PC-3 (cell line): ENCODE data around the gene TEX264. TPM values are rescaled to one million over a fixed set of nuclear protein-coding genes. Genes with fewer than 3 reads are reported as not detected.

Source experiments
- ATAC-seq: fragments of 200-7000 bp; cut with Tn5 transposase; 2 replicates; pipeline ENCODE4 v1.9.1; 2020; ENCODE audit warnings: mild to moderate bottlenecking, moderate library complexity
- BruUV-seq: library from RNA; stranded (reverse); fragments of 400-500 nt; replicated peaks from 2 replicates; lab custom pipeline; 2021; lab: Mats Ljungman, UMichigan
- CTCF ChIA-PET: fragments of 300-600 bp; sonication (Branson Sonifier 250); formaldehyde crosslinking; loops from one replicate; lab custom pipeline; 2022; ENCODE audit warnings: antibody characterized with exemption; lab: Charles Lee
- POLR2A ChIA-PET: fragments of 300-600 bp; sonication (Branson Sonifier 250); formaldehyde crosslinking; loops from one replicate; lab custom pipeline; 2022; ENCODE audit warnings: antibody characterized with exemption; ENCODE audit not compliant: unreplicated experiment; lab: Charles Lee
- DNase-seq: peaks from one replicate; pipeline ENCODE4 v3.0.0-alpha.2; 2015
- H2AFZ ChIP-seq: fragments of 300-600 bp; sonication (generic); 2 replicates; pipeline ENCODE4 v1.6.0; 2016; ENCODE audit warnings: antibody characterized with exemption, low read length
- H3F3A ChIP-seq: fragments of 300-600 bp; sonication (generic); one replicate; pipeline ENCODE4 v1.6.0; 2017; ENCODE audit warnings: antibody characterized with exemption, low read length, control low read depth, mild to moderate bottlenecking; ENCODE audit not compliant: unreplicated experiment
- H3K27ac ChIP-seq: fragments of 300-600 bp; sonication (generic); 2 replicates; pipeline ENCODE4 v1.5.1; 2016; ENCODE audit warnings: mild to moderate bottlenecking, low read length
- H3K27me3 ChIP-seq: fragments of 300-600 bp; sonication (generic); 2 replicates; pipeline ENCODE4 v1.6.1; 2016; ENCODE audit warnings: low read length, mixed read lengths
- H3K36me3 ChIP-seq: fragments of 300-600 bp; sonication (generic); 2 replicates; pipeline ENCODE4 v1.6.1; 2016; ENCODE audit warnings: low read depth, mixed run types, low read length, mixed read lengths
- H3K4me1 ChIP-seq: fragments of 300-600 bp; sonication (generic); 2 replicates; pipeline ENCODE4 v1.5.1; 2016; ENCODE audit warnings: low read length; ENCODE audit not compliant: insufficient read depth
- H3K4me2 ChIP-seq: fragments of 300-600 bp; sonication (generic); 2 replicates; pipeline ENCODE4 v1.6.0; 2016; ENCODE audit warnings: low read length
- H3K4me3 ChIP-seq: fragments of 300-600 bp; sonication (generic); 2 replicates; pipeline ENCODE4 v1.5.1; 2016; ENCODE audit warnings: mild to moderate bottlenecking, low read length, mixed read lengths
- H3K79me2 ChIP-seq: fragments of 300-600 bp; sonication (generic); 2 replicates; pipeline ENCODE4 v1.6.1; 2017; ENCODE audit warnings: low read length, mixed read lengths
- H3K9ac ChIP-seq: fragments of 300-600 bp; sonication (generic); 2 replicates; pipeline ENCODE4 v1.6.0; 2016; ENCODE audit warnings: mild to moderate bottlenecking, low read length
- H3K9me2 ChIP-seq: fragments of 300-600 bp; sonication (generic); replicated peaks from 2 replicates; pipeline ENCODE4 v1.6.1; 2016; ENCODE audit warnings: mixed run types, low read length, mixed read lengths
- H3K9me3 ChIP-seq: fragments of 300-600 bp; sonication (generic); 2 replicates; pipeline ENCODE4 v1.6.1; 2016; ENCODE audit warnings: low read length, mixed read lengths
- H4K20me1 ChIP-seq: fragments of 300-600 bp; sonication (generic); 2 replicates; pipeline ENCODE4 v1.6.1; 2016; ENCODE audit warnings: low read length, mixed read lengths
- EZH2 ChIP-seq: fragments of 300-600 bp; sonication (generic); IDR thresholded peaks from one replicate; pipeline ENCODE4 v1.6.1; 2017; ENCODE audit warnings: antibody characterized with exemption, mild to moderate bottlenecking, low read length; ENCODE audit not compliant: unreplicated experiment
- EZH2phosphoT487 ChIP-seq: fragments of 300-600 bp; sonication (generic); IDR thresholded peaks from 2 replicates; pipeline ENCODE4 v1.6.1; 2018; ENCODE audit warnings: mild to moderate bottlenecking, antibody characterized with exemption, low read length, borderline replicate concordance
- intact Hi-C: fragments of 100-400 bp; cut with micrococcal nuclease; formaldehyde crosslinking; loops from 2 replicates; pipeline ENCODE4 v1.9.0; 2023
- total RNA-seq: library from RNA; depleted of rRNA; stranded (reverse); fragments of >200 nt; gene quantifications from 2 replicates; pipeline ENCODE4 v1.2.3, GENCODE V29; 2014
- TF ChIP-seq, protein P1 (sequence below): fragments of 300-600 bp; sonication (generic); conservative IDR thresholded peaks from 2 replicates; pipeline ENCODE4 v1.5.1; 2017; ENCODE audit warnings: antibody characterized with exemption, low read depth, mild to moderate bottlenecking, low read length

TEX264 gene
- total RNA-seq, 1 experiment from 2014 or later = 85.5 TPM

DNA sequence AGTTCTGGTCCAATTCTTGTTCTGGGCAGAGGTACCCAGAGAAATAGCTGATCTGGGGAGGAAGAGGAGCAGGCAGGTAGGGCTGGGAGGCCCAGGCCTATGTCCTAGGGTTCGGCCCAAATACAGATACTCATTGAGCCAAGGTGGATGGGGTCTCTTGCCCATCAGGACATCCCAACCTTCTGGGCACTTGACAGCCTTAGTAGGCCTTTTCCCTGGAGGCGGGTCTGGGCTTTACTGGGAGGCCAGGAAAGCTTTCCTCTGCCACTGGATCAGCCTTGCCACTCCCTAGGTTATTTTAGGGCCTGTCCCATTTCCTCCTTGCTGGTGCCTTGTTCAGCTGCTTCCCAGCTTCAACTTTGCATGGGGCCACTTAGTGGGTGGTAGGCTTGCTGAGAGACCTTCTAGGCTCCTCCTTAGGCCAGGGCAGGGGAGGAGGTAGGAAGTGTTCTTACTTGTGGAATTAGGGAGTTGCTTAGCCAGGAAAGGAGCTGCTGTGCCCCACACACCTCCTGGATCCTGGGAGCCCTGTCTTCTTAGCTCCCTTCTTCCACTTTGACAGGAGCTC, 9.7 kb downstream of the TEX264 start:
- intact Hi-C loops = no loop called here
- no peak overlapping the region for H3K4me3 ChIP-seq
- POLR2A ChIA-PET = interaction anchor here (0.6 kb wide), 1 partner anchor 158 kb away, joined by 4 read pairs; no protein-coding TSS in a partner anchor

DNA sequence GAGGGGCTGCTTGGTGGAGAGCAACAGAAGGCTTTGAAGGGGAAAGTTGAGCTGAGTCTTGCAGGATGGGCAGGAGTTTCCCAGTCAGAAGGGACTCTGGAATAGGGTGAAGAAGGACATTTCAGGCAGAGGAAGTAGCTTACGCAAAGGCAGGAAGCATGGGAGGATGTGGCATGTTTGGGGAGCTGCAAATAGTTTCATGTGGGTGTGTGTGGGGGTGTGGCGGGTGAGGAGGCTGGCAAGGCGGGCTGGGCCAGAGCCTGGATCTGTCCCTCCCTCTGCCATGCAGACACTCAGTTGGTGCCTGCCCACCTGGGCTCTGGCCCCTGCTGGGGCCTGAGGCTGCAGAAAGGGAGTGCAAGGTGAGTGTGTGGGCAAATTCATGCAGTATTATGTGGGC, 10.4 kb downstream of the TEX264 start:
- POLR2A ChIA-PET = interaction anchor here (0.5 to 1.0 kb wide), 2 partner anchors 182 to 296 kb away, joined by 6 read pairs; partner anchors contain the start of genes DCAF1 and MANF
- H3K36me3 ChIP-seq = peaks cover 19% of the 10 kb centered on the region; the same call in 1 of the 2 replicates
- H3K9ac ChIP-seq = no peak overlapping the region
- no peaks in the 10 kb centered on the region for H3F3A ChIP-seq
- peak; percentile 79 for ATAC-seq
- TF ChIP-seq, protein P1, sequence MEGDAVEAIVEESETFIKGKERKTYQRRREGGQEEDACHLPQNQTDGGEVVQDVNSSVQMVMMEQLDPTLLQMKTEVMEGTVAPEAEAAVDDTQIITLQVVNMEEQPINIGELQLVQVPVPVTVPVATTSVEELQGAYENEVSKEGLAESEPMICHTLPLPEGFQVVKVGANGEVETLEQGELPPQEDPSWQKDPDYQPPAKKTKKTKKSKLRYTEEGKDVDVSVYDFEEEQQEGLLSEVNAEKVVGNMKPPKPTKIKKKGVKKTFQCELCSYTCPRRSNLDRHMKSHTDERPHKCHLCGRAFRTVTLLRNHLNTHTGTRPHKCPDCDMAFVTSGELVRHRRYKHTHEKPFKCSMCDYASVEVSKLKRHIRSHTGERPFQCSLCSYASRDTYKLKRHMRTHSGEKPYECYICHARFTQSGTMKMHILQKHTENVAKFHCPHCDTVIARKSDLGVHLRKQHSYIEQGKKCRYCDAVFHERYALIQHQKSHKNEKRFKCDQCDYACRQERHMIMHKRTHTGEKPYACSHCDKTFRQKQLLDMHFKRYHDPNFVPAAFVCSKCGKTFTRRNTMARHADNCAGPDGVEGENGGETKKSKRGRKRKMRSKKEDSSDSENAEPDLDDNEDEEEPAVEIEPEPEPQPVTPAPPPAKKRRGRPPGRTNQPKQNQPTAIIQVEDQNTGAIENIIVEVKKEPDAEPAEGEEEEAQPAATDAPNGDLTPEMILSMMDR = no peak
- TF ChIP-seq EZH2phosphoT487 = no peak
- TF ChIP-seq EZH2 = no peak
- peaks cover 5% of the 10 kb centered on the region; the same call in 1 of the 2 replicates for H3K79me2 ChIP-seq
- H3K4me3 ChIP-seq = no peak overlapping the region
- no peaks in the 10 kb centered on the region for H3K9me2 ChIP-seq
- H3K4me2 ChIP-seq = 0 out of 2 replicates have a peak overlapping the region, but pooled peaks have one; percentile 9
- no TSS peak for BruUV-seq
- no peaks in the 10 kb centered on the region for H4K20me1 ChIP-seq
- DNase-seq = peak; percentile 41
- intact Hi-C loops = no loop called here
- H2AFZ ChIP-seq = no peak overlapping the region
- H3K27me3 ChIP-seq = no peaks in the 10 kb centered on the region
- H3K9me3 ChIP-seq = no peaks in the 10 kb centered on the region
- no peak overlapping the region for H3K27ac ChIP-seq
- peaks cover 17% of the 10 kb centered on the region for H3K4me1 ChIP-seq
- CTCF ChIA-PET = interaction anchor here (1.0 to 2.6 kb wide), 4 partner anchors 10 to 180 kb away, joined by 3 to 73 read pairs (median 16); partner anchors contain the start of gene DCAF1

More for the DNA sequence above, 9.7 kb downstream of the TEX264 start:
- Histone ChIP-seq H3K27ac (no peak overlapping the region), H3K9me2 (no peaks in the 10 kb centered on the region), H3K79me2 (peaks cover 9% of the 10 kb centered on the region; the same call in 1 of the 2 replicates), H3K36me3 (peaks cover 16% of the 10 kb centered on the region; the same call in 1 of the 2 replicates), H3K27me3 (no peaks in the 10 kb centered on the region), H2AFZ (no peak overlapping the region), H3K4me2 (no peak overlapping the region), H3K9ac (no peak overlapping the region), H4K20me1 (no peaks in the 10 kb centered on the region), H3K9me3 (no peaks in the 10 kb centered on the region), H3K4me1 (peaks cover 13% of the 10 kb centered on the region), H3F3A (no peaks in the 10 kb centered on the region)
- CTCF ChIA-PET = interaction anchor here (1.0 to 2.6 kb wide), 3 partner anchors 9 to 180 kb away, joined by 3 to 73 read pairs (median 29); partner anchors contain the start of gene DCAF1
- no peak for DNase-seq
- TF ChIP-seq EZH2 (no peak), EZH2phosphoT487 (no peak)
- TF ChIP-seq, protein P1 = no peak
- no TSS peak for BruUV-seq
- no peak for ATAC-seq

DNA sequence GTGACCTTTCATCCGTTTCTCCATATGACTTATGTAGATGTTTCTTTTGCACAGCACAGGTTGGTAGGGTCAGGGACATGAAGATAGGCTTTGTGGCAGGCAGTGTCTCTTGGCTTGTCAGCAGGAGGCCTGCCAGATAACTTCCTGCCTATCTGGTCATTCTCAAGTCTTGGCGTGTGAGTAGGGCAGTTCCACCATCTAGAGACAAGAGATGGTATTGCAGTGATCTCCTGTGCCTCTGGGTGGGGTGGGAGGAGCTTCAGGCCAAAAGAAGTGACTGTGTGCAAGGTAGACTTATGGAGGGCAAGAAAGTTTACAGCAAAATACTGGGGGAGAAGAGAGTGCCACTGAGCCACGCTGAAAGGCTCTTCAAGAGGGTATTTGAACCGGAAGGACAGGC, 11.0 kb downstream of the TEX264 start:
- ChIA-PET POLR2A (interaction anchor here (0.5 to 1.0 kb wide), 3 partner anchors 182 to 1380 kb away, joined by 6 to 13 read pairs (median 6); partner anchors contain the start of genes DCAF1 and MANF), CTCF (interaction anchor here (0.5 to 2.6 kb wide), 8 partner anchors 10 to 1361 kb away, joined by 3 to 73 read pairs (median 4); partner anchors contain the start of gene DCAF1)
- peaks cover 16% of the 10 kb centered on the region; the same call in 1 of the 2 replicates for H3K36me3 ChIP-seq
- H3K27me3 ChIP-seq = no peaks in the 10 kb centered on the region
- H3K27ac ChIP-seq = no peak overlapping the region
- DNase-seq = peak; percentile 93
- peak; percentile 84 for ATAC-seq
- peaks cover 24% of the 10 kb centered on the region for H3K4me1 ChIP-seq
- H3K9me3 ChIP-seq = no peaks in the 10 kb centered on the region
- no TSS peak for BruUV-seq
- TF ChIP-seq EZH2phosphoT487 = no peak
- TF ChIP-seq, protein P1 = peak; percentile 89
- peaks cover 3% of the 10 kb centered on the region; the same call in 1 of the 2 replicates for H3K79me2 ChIP-seq
- no peaks in the 10 kb centered on the region for H3K9me2 ChIP-seq
- H3K4me2 ChIP-seq = no peak overlapping the region
- no peak overlapping the region for H3K4me3 ChIP-seq
- no peaks in the 10 kb centered on the region for H3F3A ChIP-seq
- H2AFZ ChIP-seq = no peak overlapping the region
- intact Hi-C loops = loop anchor here (1.0 kb wide), 4 partner anchors 13 to 180 kb away; no protein-coding TSS in a partner anchor
- H4K20me1 ChIP-seq = no peaks in the 10 kb centered on the region
- no peak overlapping the region for H3K9ac ChIP-seq
